GM21390 (cell line): Measurements from ENCODE around the gene SLC26A11.
"Not testable (repeated sequence)": the region's sequence is repeated elsewhere in the genome, so short reads cannot be mapped to it uniquely, and the experiment has no call there.

Experiments used
- ATAC-seq: cut with Tn5 transposase; IDR thresholded peaks from one replicate; pipeline ENCODE4 v1.9.1; 2021; ENCODE audit not compliant: unreplicated experiment

Gene SLC26A11

GRCh38 chr17:80195671-80196529 is 24.3 kb upstream of the SLC26A11 start:
- no peak for ATAC-seq

GRCh38 chr17:80196652-80197051 is 23.6 kb upstream of the SLC26A11 start:
- no peak for ATAC-seq

- no peak for ATAC-seq
Measured at GRCh38 chr17:80198144-80198661, 22.0 kb upstream of the SLC26A11 start.

GRCh38 chr17:80199295-80199694 is 20.9 kb upstream of the SLC26A11 start:
- ATAC-seq, result not testable (repeated sequence)

- no peak for ATAC-seq
Measured at GRCh38 chr17:80201446-80201845, 18.8 kb upstream of the SLC26A11 start.

GRCh38 chr17:80202197-80202596 is 18.0 kb upstream of the SLC26A11 start:
- no peak for ATAC-seq

GRCh38 chr17:80203471-80203963 is 16.7 kb upstream of the SLC26A11 start:
- ATAC-seq, result no peak

GRCh38 chr17:80204626-80205468 is 15.4 kb upstream of the SLC26A11 start:
- no peak for ATAC-seq

- ATAC-seq, result no peak
Measured at GRCh38 chr17:80205811-80206210, 14.4 kb upstream of the SLC26A11 start.

- ATAC-seq, result no peak
Measured at GRCh38 chr17:80208050-80208449, 12.2 kb upstream of the SLC26A11 start.

- no peak for ATAC-seq
Measured at GRCh38 chr17:80209765-80210164, 10.5 kb upstream of the SLC26A11 start.

- no peak for ATAC-seq
Measured at GRCh38 chr17:80210348-80211108, 9.7 kb upstream of the SLC26A11 start.

- ATAC-seq, result no peak
Measured at GRCh38 chr17:80212109-80212508, 8.1 kb upstream of the SLC26A11 start.

- ATAC-seq, result no peak
Measured at GRCh38 chr17:80212511-80212910, 7.7 kb upstream of the SLC26A11 start.

GRCh38 chr17:80212962-80213642 is 7.1 kb upstream of the SLC26A11 start:
- ATAC-seq, result no peak

GRCh38 chr17:80213643-80213975 is 6.6 kb upstream of the SLC26A11 start:
- no peak for ATAC-seq

GRCh38 chr17:80214012-80214877 is 6.0 kb upstream of the SLC26A11 start:
- no peak for ATAC-seq

- no peak for ATAC-seq
Measured at GRCh38 chr17:80214878-80215210, 5.4 kb upstream of the SLC26A11 start.
